ENCODE results near the gene CCL2. TPM values are rescaled to one million over a fixed set of nuclear protein-coding genes. Genes with fewer than 3 reads are reported as not detected.

CCL2 gene
- total RNA-seq, 1 experiment from 2014 or later = not detected

DNA sequence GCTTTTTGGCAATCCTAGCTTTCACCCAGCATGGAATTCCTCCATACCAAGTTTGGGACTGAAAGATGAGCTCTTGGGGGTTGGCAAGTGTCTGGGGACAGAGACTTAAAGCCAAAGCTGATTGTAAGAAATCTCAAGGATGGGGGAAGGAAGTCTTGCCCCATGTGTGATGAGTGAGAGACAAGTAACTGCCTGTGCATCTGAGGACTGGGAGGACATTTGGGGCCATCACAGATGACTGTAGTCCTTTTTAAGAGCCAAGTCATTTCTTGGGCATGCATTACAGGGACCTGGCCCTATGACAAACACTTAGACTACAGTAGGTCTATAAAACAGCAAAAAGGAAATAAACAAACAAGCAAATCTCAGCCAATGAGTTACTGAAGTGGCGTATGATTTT is 36.3 kb upstream of the CCL2 start:
- RAD21 ChIA-PET (ENCODE audit: low non-redundant PET in 1 of 2, low total read pairs in 2 of 2, uncharacterized antibody in 2 of 2, unreplicated experiment in 2 of 2) = no interaction called here

DNA sequence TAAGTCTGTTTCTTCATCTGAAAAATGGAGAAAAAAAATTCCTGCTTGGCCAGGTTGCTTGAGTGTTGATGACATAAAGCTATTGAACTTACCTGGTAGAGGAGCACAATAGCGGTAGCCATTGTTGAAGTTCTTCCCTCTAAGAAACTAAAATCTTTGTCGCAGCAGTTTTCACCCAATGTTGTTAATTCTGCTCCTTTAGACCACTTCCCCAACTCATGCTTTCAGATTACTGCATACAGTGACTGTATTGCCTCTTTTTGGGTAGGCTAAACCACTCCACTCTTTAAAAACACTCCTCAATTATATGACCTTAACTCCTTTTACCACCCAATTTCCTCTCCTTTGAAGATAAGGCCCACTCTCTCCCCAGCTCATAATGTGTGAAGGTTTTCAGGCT is 35.7 kb upstream of the CCL2 start:
- intact Hi-C loops (cut with micrococcal nuclease) = no loop called here
- RAD21 ChIA-PET (ENCODE audit: low non-redundant PET in 1 of 2, low total read pairs in 2 of 2, uncharacterized antibody in 2 of 2, unreplicated experiment in 2 of 2) = no interaction called here
- no peak overlapping the region for H3K9ac ChIP-seq (ENCODE audit: low read length)
- H3K27ac ChIP-seq (ENCODE audit: low read depth, low read length) = no peak overlapping the region
- no peaks in the 10 kb centered on the region for H3K36me3 ChIP-seq (ENCODE audit: control insufficient read depth in 1 of 2, insufficient read depth in 2 of 2, low read length in 2 of 2)
- no peak overlapping the region for H3K4me2 ChIP-seq (ENCODE audit: low read length)
- BruUV-seq (replicated peaks) = no TSS peak
- CTCF ChIA-PET = no interaction called here
- no peaks in the 10 kb centered on the region for H3K9me2 ChIP-seq (ENCODE audit: insufficient read depth)
- no peak overlapping the region for H3K4me3 ChIP-seq (replicated peaks in 1 of 2; ENCODE audit: low read depth in 1 of 2, low read length in 2 of 2)
- DNase-seq (ENCODE audit: low read depth, low spot score) (no peak), ATAC-seq (no peak)
- H3K79me2 ChIP-seq (ENCODE audit: insufficient read depth, low read length) = no peaks in the 10 kb centered on the region
- H2AFZ ChIP-seq (ENCODE audit: low read depth, low read length, poor library complexity, severe bottlenecking) = no peak overlapping the region
- TF ChIP-seq, protein P1, sequence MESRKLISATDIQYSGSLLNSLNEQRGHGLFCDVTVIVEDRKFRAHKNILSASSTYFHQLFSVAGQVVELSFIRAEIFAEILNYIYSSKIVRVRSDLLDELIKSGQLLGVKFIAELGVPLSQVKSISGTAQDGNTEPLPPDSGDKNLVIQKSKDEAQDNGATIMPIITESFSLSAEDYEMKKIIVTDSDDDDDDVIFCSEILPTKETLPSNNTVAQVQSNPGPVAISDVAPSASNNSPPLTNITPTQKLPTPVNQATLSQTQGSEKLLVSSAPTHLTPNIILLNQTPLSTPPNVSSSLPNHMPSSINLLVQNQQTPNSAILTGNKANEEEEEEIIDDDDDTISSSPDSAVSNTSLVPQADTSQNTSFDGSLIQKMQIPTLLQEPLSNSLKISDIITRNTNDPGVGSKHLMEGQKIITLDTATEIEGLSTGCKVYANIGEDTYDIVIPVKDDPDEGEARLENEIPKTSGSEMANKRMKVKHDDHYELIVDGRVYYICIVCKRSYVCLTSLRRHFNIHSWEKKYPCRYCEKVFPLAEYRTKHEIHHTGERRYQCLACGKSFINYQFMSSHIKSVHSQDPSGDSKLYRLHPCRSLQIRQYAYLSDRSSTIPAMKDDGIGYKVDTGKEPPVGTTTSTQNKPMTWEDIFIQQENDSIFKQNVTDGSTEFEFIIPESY (IDR thresholded peaks at IDR 0.05; ENCODE audit: extremely low read depth, insufficient replicate concordance, low read length) = no peak
- TF ChIP-seq, protein P2, sequence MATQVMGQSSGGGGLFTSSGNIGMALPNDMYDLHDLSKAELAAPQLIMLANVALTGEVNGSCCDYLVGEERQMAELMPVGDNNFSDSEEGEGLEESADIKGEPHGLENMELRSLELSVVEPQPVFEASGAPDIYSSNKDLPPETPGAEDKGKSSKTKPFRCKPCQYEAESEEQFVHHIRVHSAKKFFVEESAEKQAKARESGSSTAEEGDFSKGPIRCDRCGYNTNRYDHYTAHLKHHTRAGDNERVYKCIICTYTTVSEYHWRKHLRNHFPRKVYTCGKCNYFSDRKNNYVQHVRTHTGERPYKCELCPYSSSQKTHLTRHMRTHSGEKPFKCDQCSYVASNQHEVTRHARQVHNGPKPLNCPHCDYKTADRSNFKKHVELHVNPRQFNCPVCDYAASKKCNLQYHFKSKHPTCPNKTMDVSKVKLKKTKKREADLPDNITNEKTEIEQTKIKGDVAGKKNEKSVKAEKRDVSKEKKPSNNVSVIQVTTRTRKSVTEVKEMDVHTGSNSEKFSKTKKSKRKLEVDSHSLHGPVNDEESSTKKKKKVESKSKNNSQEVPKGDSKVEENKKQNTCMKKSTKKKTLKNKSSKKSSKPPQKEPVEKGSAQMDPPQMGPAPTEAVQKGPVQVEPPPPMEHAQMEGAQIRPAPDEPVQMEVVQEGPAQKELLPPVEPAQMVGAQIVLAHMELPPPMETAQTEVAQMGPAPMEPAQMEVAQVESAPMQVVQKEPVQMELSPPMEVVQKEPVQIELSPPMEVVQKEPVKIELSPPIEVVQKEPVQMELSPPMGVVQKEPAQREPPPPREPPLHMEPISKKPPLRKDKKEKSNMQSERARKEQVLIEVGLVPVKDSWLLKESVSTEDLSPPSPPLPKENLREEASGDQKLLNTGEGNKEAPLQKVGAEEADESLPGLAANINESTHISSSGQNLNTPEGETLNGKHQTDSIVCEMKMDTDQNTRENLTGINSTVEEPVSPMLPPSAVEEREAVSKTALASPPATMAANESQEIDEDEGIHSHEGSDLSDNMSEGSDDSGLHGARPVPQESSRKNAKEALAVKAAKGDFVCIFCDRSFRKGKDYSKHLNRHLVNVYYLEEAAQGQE (IDR thresholded peaks at IDR 0.05; ENCODE audit: low read depth) = no peak
- no peak for TF ChIP-seq ZNF274 (IDR thresholded peaks at IDR 0.05; ENCODE audit: low read depth, low read length)
- no peak for TF ChIP-seq ELF1 (IDR thresholded peaks at IDR 0.05; ENCODE audit: borderline replicate concordance, low read depth)
- no peaks in the 10 kb centered on the region for H4K20me1 ChIP-seq (ENCODE audit: insufficient read depth)
- H3K4me1 ChIP-seq (ENCODE audit: control insufficient read depth in 1 of 2, insufficient read depth in 2 of 2, low read length in 2 of 2) = no peaks in the 10 kb centered on the region
- no peaks in the 10 kb centered on the region for H3K27me3 ChIP-seq (ENCODE audit: insufficient read depth, low read length)
- H3K9me3 ChIP-seq (ENCODE audit: control insufficient read depth in 1 of 2, insufficient read depth in 1 of 2, low read depth in 1 of 2, low read length in 2 of 2) = no peaks in the 10 kb centered on the region
- POLR2A ChIA-PET = no interaction called here

More for the DNA sequence above, 36.3 kb upstream of the CCL2 start:
- CTCF ChIA-PET = no interaction called here
- no peak overlapping the region for H3K9ac ChIP-seq (ENCODE audit: low read length)
- H3K27ac ChIP-seq (ENCODE audit: low read depth, low read length) = no peak overlapping the region
- DNase-seq (ENCODE audit: low read depth, low spot score) (no peak), ATAC-seq (no peak)
- TF ChIP-seq, protein P3, sequence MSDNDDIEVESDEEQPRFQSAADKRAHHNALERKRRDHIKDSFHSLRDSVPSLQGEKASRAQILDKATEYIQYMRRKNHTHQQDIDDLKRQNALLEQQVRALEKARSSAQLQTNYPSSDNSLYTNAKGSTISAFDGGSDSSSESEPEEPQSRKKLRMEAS (IDR thresholded peaks at IDR 0.05) = no peak
- TF ChIP-seq, protein P4, sequence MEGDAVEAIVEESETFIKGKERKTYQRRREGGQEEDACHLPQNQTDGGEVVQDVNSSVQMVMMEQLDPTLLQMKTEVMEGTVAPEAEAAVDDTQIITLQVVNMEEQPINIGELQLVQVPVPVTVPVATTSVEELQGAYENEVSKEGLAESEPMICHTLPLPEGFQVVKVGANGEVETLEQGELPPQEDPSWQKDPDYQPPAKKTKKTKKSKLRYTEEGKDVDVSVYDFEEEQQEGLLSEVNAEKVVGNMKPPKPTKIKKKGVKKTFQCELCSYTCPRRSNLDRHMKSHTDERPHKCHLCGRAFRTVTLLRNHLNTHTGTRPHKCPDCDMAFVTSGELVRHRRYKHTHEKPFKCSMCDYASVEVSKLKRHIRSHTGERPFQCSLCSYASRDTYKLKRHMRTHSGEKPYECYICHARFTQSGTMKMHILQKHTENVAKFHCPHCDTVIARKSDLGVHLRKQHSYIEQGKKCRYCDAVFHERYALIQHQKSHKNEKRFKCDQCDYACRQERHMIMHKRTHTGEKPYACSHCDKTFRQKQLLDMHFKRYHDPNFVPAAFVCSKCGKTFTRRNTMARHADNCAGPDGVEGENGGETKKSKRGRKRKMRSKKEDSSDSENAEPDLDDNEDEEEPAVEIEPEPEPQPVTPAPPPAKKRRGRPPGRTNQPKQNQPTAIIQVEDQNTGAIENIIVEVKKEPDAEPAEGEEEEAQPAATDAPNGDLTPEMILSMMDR (IDR thresholded peaks at IDR 0.05 in 2 of 3, conservative IDR thresholded peaks at IDR 0.05 in 1 of 3; ENCODE audit: borderline replicate concordance in 1 of 3, insufficient read depth in 1 of 3, low read depth in 2 of 3, low read length in 2 of 3) = no peak
- H3K4me1 ChIP-seq (ENCODE audit: control insufficient read depth in 1 of 2, insufficient read depth in 2 of 2, low read length in 2 of 2) = no peaks in the 10 kb centered on the region
- H3K27me3 ChIP-seq (ENCODE audit: insufficient read depth, low read length) = no peaks in the 10 kb centered on the region
- H4K20me1 ChIP-seq (ENCODE audit: insufficient read depth) = no peaks in the 10 kb centered on the region
- no peaks in the 10 kb centered on the region for H3K9me2 ChIP-seq (ENCODE audit: insufficient read depth)
- H3K36me3 ChIP-seq (ENCODE audit: control insufficient read depth in 1 of 2, insufficient read depth in 2 of 2, low read length in 2 of 2) = no peaks in the 10 kb centered on the region
- H3K4me2 ChIP-seq (ENCODE audit: low read length) = no peak overlapping the region
- H3K4me3 ChIP-seq (replicated peaks in 1 of 2; ENCODE audit: low read depth in 1 of 2, low read length in 2 of 2) = no peak overlapping the region
- no TSS peak for BruUV-seq (replicated peaks)
- no peaks in the 10 kb centered on the region for H3K79me2 ChIP-seq (ENCODE audit: insufficient read depth, low read length)
- H2AFZ ChIP-seq (ENCODE audit: low read depth, low read length, poor library complexity, severe bottlenecking) = no peak overlapping the region
- intact Hi-C loops (cut with micrococcal nuclease) = no loop called here
- H3K9me3 ChIP-seq (ENCODE audit: control insufficient read depth in 1 of 2, insufficient read depth in 1 of 2, low read depth in 1 of 2, low read length in 2 of 2) = no peaks in the 10 kb centered on the region
- POLR2A ChIA-PET = no interaction called here

Data from HCT116 (cell line).